Measurements from ENCODE around the gene RHOJ.

RHOJ gene

GRCh38 chr14:63205866-63206265, 1.6 kb downstream of the RHOJ start:
- DNase-seq (ENCODE audit: low read depth), result no peak

GRCh38 chr14:63209160-63209559, 4.9 kb downstream of the RHOJ start:
- DNase-seq (ENCODE audit: low read depth), result no peak

- DNase-seq (ENCODE audit: low read depth), result no peak
Observed at GRCh38 chr14:63210812-63211211, 6.6 kb downstream of the RHOJ start.

- DNase-seq (ENCODE audit: low read depth), result no peak
Observed at GRCh38 chr14:63212209-63212608, 8.0 kb downstream of the RHOJ start.

GRCh38 chr14:63212776-63213500, 8.7 kb downstream of the RHOJ start:
- DNase-seq (ENCODE audit: low read depth), result no peak

- no peak for DNase-seq (ENCODE audit: low read depth)
Observed at GRCh38 chr14:63214417-63215196, 10.4 kb downstream of the RHOJ start.

- no peak for DNase-seq (ENCODE audit: low read depth)
Observed at GRCh38 chr14:63220526-63220925, 16.3 kb downstream of the RHOJ start.

GRCh38 chr14:63223596-63223995, 19.4 kb downstream of the RHOJ start:
- no peak for DNase-seq (ENCODE audit: low read depth)

GRCh38 chr14:63224196-63224595, 20.0 kb downstream of the RHOJ start:
- DNase-seq (ENCODE audit: low read depth), result no peak

GRCh38 chr14:63228217-63228616, 24.0 kb downstream of the RHOJ start:
- DNase-seq (ENCODE audit: low read depth), result no peak

GRCh38 chr14:63229330-63230059, 25.3 kb downstream of the RHOJ start:
- DNase-seq (ENCODE audit: low read depth), result no peak

GRCh38 chr14:63231766-63232165, 27.5 kb downstream of the RHOJ start:
- no peak for DNase-seq (ENCODE audit: low read depth)

- DNase-seq (ENCODE audit: low read depth), result no peak
Observed at GRCh38 chr14:63237791-63238190, 33.5 kb downstream of the RHOJ start.

- DNase-seq (ENCODE audit: low read depth), result no peak
Observed at GRCh38 chr14:63240221-63240620, 36.0 kb downstream of the RHOJ start.

- DNase-seq (ENCODE audit: low read depth), result no peak
Observed at GRCh38 chr14:63241096-63241495, 36.9 kb downstream of the RHOJ start.

- no peak for DNase-seq (ENCODE audit: low read depth)
Observed at GRCh38 chr14:63243646-63244045, 39.4 kb downstream of the RHOJ start.

GRCh38 chr14:63245893-63246292, 41.6 kb downstream of the RHOJ start:
- no peak for DNase-seq (ENCODE audit: low read depth)

GRCh38 chr14:63248211-63248610, 44.0 kb downstream of the RHOJ start:
- no peak for DNase-seq (ENCODE audit: low read depth)

GRCh38 chr14:63249092-63249491, 44.8 kb downstream of the RHOJ start:
- DNase-seq (ENCODE audit: low read depth), result no peak

- DNase-seq (ENCODE audit: low read depth), result no peak
Observed at GRCh38 chr14:63257299-63257698, 53.1 kb downstream of the RHOJ start.

GRCh38 chr14:63262446-63262845, 58.2 kb downstream of the RHOJ start:
- no peak for DNase-seq (ENCODE audit: low read depth)

GRCh38 chr14:63266106-63266505, 61.9 kb downstream of the RHOJ start:
- DNase-seq (ENCODE audit: low read depth), result no peak

GRCh38 chr14:63267171-63267570, 62.9 kb downstream of the RHOJ start:
- no peak for DNase-seq (ENCODE audit: low read depth)
